ENCODE measurements around the gene ANO10.

ANO10 gene

DNA sequence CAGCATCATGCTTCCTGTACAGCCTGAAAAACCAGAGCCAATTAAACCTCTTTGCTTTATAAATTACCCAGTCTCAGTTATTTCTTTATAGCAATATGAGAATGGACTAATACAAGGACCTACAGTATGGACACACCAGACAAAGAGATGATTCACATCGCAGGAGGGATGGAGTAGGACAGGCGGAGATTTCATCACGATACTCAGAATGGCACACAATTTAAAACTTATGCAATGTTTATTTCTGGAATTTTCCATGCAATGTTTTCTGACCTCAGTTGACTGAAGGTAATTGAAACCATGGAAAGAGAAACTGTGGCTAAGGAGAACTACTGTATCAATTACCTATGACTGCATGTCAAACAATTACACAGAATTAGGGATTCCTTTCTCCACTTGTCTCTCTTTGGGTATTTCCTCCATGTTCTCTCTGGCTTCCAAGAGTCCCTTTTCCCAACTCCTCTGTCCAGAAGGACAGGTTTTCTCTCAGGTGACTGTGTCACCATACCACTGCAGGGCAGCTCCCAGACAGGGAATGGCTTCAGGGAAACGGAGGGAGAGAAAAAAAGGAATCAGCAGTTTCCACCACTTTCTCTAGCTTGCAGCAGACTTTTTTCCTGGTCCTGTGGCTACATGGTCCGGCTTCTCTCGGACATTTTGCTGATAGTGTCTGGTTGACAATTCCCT is 3.0 kb upstream of the ANO10 start:
- H3K9ac ChIP-seq (ENCODE audit: insufficient read length, low read depth) = no peak overlapping the region
- peaks cover 2% of the 10 kb centered on the region for H3K4me1 ChIP-seq (ENCODE audit: insufficient read depth, insufficient read length)
- no peak overlapping the region for H3K4me3 ChIP-seq (ENCODE audit: insufficient read length, low read depth)
- no peak for DNase-seq (ENCODE audit: low read depth, low spot score)
- peaks cover 4% of the 10 kb centered on the region for H3K27me3 ChIP-seq (ENCODE audit: insufficient read depth, insufficient read length)
- no peaks in the 10 kb centered on the region for H3K9me3 ChIP-seq (ENCODE audit: insufficient read depth, low read length)
- H3K36me3 ChIP-seq (ENCODE audit: insufficient read depth, insufficient read length, low read length) = no peaks in the 10 kb centered on the region
- TF ChIP-seq YY1 (IDR thresholded peaks at IDR 0.05; ENCODE audit: insufficient read depth, insufficient read length) (no peak), SUZ12 (IDR thresholded peaks at IDR 0.05; ENCODE audit: extremely low read depth, insufficient read depth, insufficient read length) (no peak), ZNF274 (IDR thresholded peaks at IDR 0.05; ENCODE audit: low read depth, low read length) (no peak)

DNA sequence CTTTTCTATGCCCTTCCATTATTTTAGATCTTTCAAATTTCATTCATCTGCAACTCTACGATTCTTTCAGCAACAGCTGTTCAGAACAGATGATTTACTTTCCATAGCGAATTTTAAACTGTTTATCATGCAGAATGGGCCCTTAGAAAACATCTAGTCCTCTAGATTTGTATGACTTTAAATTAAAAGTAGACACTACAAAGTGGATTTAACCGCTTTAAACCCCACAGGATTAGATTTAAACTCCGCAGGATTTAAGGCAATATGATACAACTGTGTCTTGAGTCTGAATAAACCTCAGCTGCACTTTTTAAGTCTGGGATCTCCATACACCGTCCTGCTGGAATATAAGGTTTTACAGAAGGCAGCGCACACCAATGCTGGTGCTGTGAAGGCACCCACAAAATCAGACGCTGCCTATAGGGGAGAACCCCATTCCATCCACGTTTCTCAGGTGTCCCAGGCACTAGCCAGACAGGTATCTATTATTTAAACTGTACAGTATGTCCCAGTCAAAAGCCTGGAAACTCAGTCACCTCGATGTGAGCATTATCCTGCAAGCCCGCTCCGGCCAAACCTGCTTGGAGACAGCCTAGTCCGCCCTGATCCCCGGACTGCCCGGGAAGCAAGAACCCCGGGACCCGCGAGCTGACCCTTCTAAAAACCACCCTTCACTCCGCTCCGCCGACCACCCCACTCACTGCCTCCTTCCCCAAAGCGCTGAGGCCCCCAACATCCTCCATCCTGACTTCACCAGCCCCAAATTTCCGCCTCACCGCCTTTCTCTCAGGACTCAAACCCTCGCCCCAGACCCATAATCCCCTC is 768 bp downstream of the ANO10 start:
- peak; percentile 8 for DNase-seq (ENCODE audit: low read depth, low spot score)
- H3K4me1 ChIP-seq (ENCODE audit: insufficient read depth, insufficient read length) = peaks cover 2% of the 10 kb centered on the region
- H3K36me3 ChIP-seq (ENCODE audit: insufficient read depth, insufficient read length, low read length) = peaks cover 7% of the 10 kb centered on the region
- TF ChIP-seq ZNF274 (IDR thresholded peaks at IDR 0.05; ENCODE audit: low read depth, low read length) (no peak), SUZ12 (IDR thresholded peaks at IDR 0.05; ENCODE audit: extremely low read depth, insufficient read depth, insufficient read length) (no peak), YY1 (IDR thresholded peaks at IDR 0.05; ENCODE audit: insufficient read depth, insufficient read length) (no peak)
- no peaks in the 10 kb centered on the region for H3K9me3 ChIP-seq (ENCODE audit: insufficient read depth, low read length)
- peak overlapping the region; percentile 85 for H3K4me3 ChIP-seq (ENCODE audit: insufficient read length, low read depth)
- peaks cover 4% of the 10 kb centered on the region for H3K27me3 ChIP-seq (ENCODE audit: insufficient read depth, insufficient read length)
- peak overlapping the region; percentile 89 for H3K9ac ChIP-seq (ENCODE audit: insufficient read length, low read depth)

DNA sequence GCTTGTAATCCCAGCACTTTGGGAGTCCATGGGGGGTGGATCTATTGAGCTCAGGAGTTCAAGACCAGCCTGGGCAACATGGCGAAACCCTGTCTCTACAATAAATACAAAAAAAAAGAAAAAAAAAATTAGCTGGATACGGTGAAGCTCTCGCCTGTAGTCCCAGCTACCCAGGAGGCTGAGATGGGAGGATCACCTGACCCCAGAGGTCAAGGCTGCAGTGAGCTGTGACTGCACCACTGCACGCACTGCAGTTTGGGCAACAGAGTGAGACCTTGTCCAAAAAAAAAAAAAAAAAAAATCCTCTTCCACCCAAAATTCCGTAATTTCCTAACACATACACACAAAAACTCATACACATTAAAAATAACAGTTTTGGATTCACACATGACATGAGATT is 2.2 kb downstream of the ANO10 start:
- Histone ChIP-seq H3K27me3 (ENCODE audit: insufficient read depth, insufficient read length) (peaks cover 4% of the 10 kb centered on the region), H3K4me3 (ENCODE audit: insufficient read length, low read depth) (no peak overlapping the region), H3K9ac (ENCODE audit: insufficient read length, low read depth) (no peak overlapping the region), H3K9me3 (ENCODE audit: insufficient read depth, low read length) (no peaks in the 10 kb centered on the region), H3K36me3 (ENCODE audit: insufficient read depth, insufficient read length, low read length) (peaks cover 7% of the 10 kb centered on the region), H3K4me1 (ENCODE audit: insufficient read depth, insufficient read length) (peaks cover 2% of the 10 kb centered on the region)
- no peak for TF ChIP-seq SUZ12 (IDR thresholded peaks at IDR 0.05; ENCODE audit: extremely low read depth, insufficient read depth, insufficient read length)
- no peak for TF ChIP-seq ZNF274 (IDR thresholded peaks at IDR 0.05; ENCODE audit: low read depth, low read length)
- TF ChIP-seq YY1 (IDR thresholded peaks at IDR 0.05; ENCODE audit: insufficient read depth, insufficient read length) = no peak
- no peak for DNase-seq (ENCODE audit: low read depth, low spot score)

DNA sequence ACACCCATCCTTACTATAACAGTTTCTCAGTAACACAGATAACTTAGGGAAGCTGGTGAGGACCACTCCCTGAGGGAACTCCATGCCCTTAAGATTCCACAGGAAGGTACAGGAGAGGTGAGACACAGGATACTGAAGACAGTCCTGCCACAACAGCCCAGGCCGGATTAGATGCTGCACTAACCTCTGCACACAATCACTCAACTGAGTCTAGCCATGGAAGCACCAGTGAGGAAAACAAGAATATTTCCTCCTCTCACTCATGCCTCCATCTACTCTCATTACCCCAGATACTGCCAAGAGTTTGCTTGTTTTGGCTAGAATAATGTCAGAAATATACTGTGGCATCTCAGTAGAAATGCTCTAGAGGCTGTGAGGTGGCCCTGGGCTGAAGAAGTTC is 3.7 kb downstream of the ANO10 start:
- Histone ChIP-seq H3K4me1 (ENCODE audit: insufficient read depth, insufficient read length) (peaks cover 2% of the 10 kb centered on the region), H3K9ac (ENCODE audit: insufficient read length, low read depth) (no peak overlapping the region), H3K27me3 (ENCODE audit: insufficient read depth, insufficient read length) (peaks cover 4% of the 10 kb centered on the region), H3K9me3 (ENCODE audit: insufficient read depth, low read length) (no peaks in the 10 kb centered on the region), H3K36me3 (ENCODE audit: insufficient read depth, insufficient read length, low read length) (peaks cover 7% of the 10 kb centered on the region), H3K4me3 (ENCODE audit: insufficient read length, low read depth) (no peak overlapping the region)
- no peak for TF ChIP-seq YY1 (IDR thresholded peaks at IDR 0.05; ENCODE audit: insufficient read depth, insufficient read length)
- no peak for TF ChIP-seq SUZ12 (IDR thresholded peaks at IDR 0.05; ENCODE audit: extremely low read depth, insufficient read depth, insufficient read length)
- no peak for DNase-seq (ENCODE audit: low read depth, low spot score)

DNA sequence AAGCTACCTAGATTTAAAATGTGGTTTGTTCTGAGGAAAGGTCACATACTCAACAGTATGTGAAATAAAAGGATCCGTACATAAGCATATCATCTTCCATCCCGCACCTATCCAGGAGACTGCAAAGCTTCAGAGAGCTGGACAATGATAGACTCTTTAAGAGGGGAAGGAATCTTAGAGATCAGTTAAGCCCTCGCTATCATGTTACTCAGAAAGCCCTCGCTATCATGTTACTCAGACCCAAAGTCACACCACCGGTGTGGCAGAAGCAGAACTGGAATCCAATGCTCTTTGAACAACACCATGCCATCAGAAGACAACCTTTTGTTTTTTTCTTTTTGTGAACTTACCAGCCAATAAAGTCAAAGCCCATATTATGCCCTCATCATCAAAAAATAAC is 5.8 kb downstream of the ANO10 start:
- Histone ChIP-seq H3K27me3 (ENCODE audit: insufficient read depth, insufficient read length) (peaks cover 2% of the 10 kb centered on the region), H3K4me1 (ENCODE audit: insufficient read depth, insufficient read length) (no peaks in the 10 kb centered on the region), H3K9ac (ENCODE audit: insufficient read length, low read depth) (no peak overlapping the region), H3K9me3 (ENCODE audit: insufficient read depth, low read length) (no peaks in the 10 kb centered on the region), H3K4me3 (ENCODE audit: insufficient read length, low read depth) (no peak overlapping the region), H3K36me3 (ENCODE audit: insufficient read depth, insufficient read length, low read length) (peaks cover 7% of the 10 kb centered on the region)
- no peak for TF ChIP-seq SUZ12 (IDR thresholded peaks at IDR 0.05; ENCODE audit: extremely low read depth, insufficient read depth, insufficient read length)
- TF ChIP-seq ZNF274 (IDR thresholded peaks at IDR 0.05; ENCODE audit: low read depth, low read length) = no peak
- no peak for TF ChIP-seq YY1 (IDR thresholded peaks at IDR 0.05; ENCODE audit: insufficient read depth, insufficient read length)
- no peak for DNase-seq (ENCODE audit: low read depth, low spot score)

DNA sequence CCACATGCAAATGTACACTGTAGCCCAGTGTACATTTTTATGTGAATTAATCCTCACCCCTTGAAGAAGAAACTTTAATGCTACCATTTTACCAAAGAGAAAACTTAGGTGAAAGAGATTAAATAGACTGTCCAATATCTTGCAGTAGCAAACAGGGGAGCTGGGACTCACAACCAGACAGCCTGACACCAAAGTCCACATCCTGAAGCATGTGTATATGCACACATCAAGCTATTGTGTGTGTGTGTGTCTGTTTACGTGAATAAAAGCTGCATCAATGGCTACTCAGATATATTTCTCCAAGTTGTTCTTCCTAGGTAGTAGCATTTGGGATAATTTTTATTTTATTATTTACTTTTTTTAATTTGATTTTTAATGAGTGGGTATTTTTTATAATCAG is 6.7 kb downstream of the ANO10 start:
- H3K27me3 ChIP-seq (ENCODE audit: insufficient read depth, insufficient read length) = no peaks in the 10 kb centered on the region
- H3K9ac ChIP-seq (ENCODE audit: insufficient read length, low read depth) = no peak overlapping the region
- no peak for TF ChIP-seq SUZ12 (IDR thresholded peaks at IDR 0.05; ENCODE audit: extremely low read depth, insufficient read depth, insufficient read length)
- TF ChIP-seq YY1 (IDR thresholded peaks at IDR 0.05; ENCODE audit: insufficient read depth, insufficient read length) = no peak
- no peak for TF ChIP-seq ZNF274 (IDR thresholded peaks at IDR 0.05; ENCODE audit: low read depth, low read length)
- H3K9me3 ChIP-seq (ENCODE audit: insufficient read depth, low read length) = no peaks in the 10 kb centered on the region
- DNase-seq (ENCODE audit: low read depth, low spot score) = no peak
- peaks cover 7% of the 10 kb centered on the region for H3K36me3 ChIP-seq (ENCODE audit: insufficient read depth, insufficient read length, low read length)
- no peaks in the 10 kb centered on the region for H3K4me1 ChIP-seq (ENCODE audit: insufficient read depth, insufficient read length)
- no peak overlapping the region for H3K4me3 ChIP-seq (ENCODE audit: insufficient read length, low read depth)

DNA sequence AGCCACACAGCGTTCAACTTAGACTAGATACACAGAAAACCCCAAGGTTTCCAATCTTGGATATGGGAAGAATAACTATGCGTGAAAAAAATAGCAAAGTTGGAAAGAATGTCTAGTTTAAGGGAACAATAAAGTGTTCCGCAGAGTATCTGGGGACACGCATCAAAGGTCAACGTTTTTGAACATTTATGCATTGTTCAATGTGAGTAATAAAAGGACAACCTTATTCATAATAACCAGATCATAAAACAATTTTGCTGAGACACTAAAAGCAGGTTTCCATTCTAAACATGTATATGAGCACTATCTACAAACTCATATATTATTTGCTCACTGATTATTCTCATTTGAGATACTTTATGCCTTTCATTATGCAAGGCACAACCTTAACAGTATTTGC is 7.8 kb downstream of the ANO10 start:
- H3K9ac ChIP-seq (ENCODE audit: insufficient read length, low read depth) = no peak overlapping the region
- no peak for TF ChIP-seq ZNF274 (IDR thresholded peaks at IDR 0.05; ENCODE audit: low read depth, low read length)
- TF ChIP-seq YY1 (IDR thresholded peaks at IDR 0.05; ENCODE audit: insufficient read depth, insufficient read length) = no peak
- TF ChIP-seq SUZ12 (IDR thresholded peaks at IDR 0.05; ENCODE audit: extremely low read depth, insufficient read depth, insufficient read length) = no peak
- H3K9me3 ChIP-seq (ENCODE audit: insufficient read depth, low read length) = no peaks in the 10 kb centered on the region
- H3K4me1 ChIP-seq (ENCODE audit: insufficient read depth, insufficient read length) = no peaks in the 10 kb centered on the region
- H3K36me3 ChIP-seq (ENCODE audit: insufficient read depth, insufficient read length, low read length) = peaks cover 7% of the 10 kb centered on the region
- H3K4me3 ChIP-seq (ENCODE audit: insufficient read length, low read depth) = no peak overlapping the region
- H3K27me3 ChIP-seq (ENCODE audit: insufficient read depth, insufficient read length) = no peaks in the 10 kb centered on the region
- no peak for DNase-seq (ENCODE audit: low read depth, low spot score)

Data from NT2/D1 (cell line).